T47D (cell line): ENCODE results near the gene ATXN1.
"Not testable (repeated sequence)": the region's sequence is repeated elsewhere in the genome, so short reads cannot be mapped to it uniquely, and the experiment has no call there.

Experiments
- DNase-seq, 2 experiments: peaks; one replicate each; pipeline versions ENCODE4 v3.0.0 to v3.0.0-alpha.2; 2011 to 2012; ENCODE audit warnings: low read depth in 1 of 2, low spot score in 1 of 2
- JUND ChIP-seq: IDR thresholded peaks from 2 replicates; pipeline ENCODE4 v1.6.1; 2012; ENCODE audit warnings: low read depth
- in situ Hi-C: cut with HindIII; loops from 2 replicates; pipeline ENCODE4 v1.10.0; 2016; ENCODE audit warnings: low sequenced_read_pairs, low pct_unique_long_range_greater_than_20kb

The ATXN1 gene

GRCh38 chr6:16632101-16632500 is 129.2 kb downstream of the ATXN1 start:
- no peak for TF ChIP-seq JUND
- DNase-seq: no peak
- in situ Hi-C loops: no loop called here

- in situ Hi-C loops: no loop called here
- no peak for TF ChIP-seq JUND
- peak in 1 of 2 experiments; percentile 17 for DNase-seq
Observed at GRCh38 chr6:16630026-16630643, 131.1 kb downstream of the ATXN1 start.

GRCh38 chr6:16628580-16628979 is 132.7 kb downstream of the ATXN1 start:
- DNase-seq, in situ Hi-C loops: not testable (repeated sequence)

- TF ChIP-seq JUND: no peak
- in situ Hi-C loops: no loop called here
Observed at GRCh38 chr6:16626650-16627049, 134.6 kb downstream of the ATXN1 start.

GRCh38 chr6:16625291-16626265 is 135.7 kb downstream of the ATXN1 start:
- no peak for DNase-seq
- TF ChIP-seq JUND: no peak
- in situ Hi-C loops: no loop called here

More at GRCh38 chr6:16626650-16627049, 134.6 kb downstream of the ATXN1 start:
- DNase-seq: no peak

GRCh38 chr6:16624636-16625290 is 136.5 kb downstream of the ATXN1 start:
- TF ChIP-seq JUND: no peak
- in situ Hi-C loops: no loop called here
- no peak for DNase-seq

GRCh38 chr6:16623731-16624130 is 137.5 kb downstream of the ATXN1 start:
- no peak for DNase-seq
- in situ Hi-C loops: no loop called here
- no peak for TF ChIP-seq JUND

- in situ Hi-C loops: no loop called here
- DNase-seq: no peak
- no peak for TF ChIP-seq JUND
Observed at GRCh38 chr6:16623029-16623653, 138.1 kb downstream of the ATXN1 start.

GRCh38 chr6:16622193-16622592 is 139.1 kb downstream of the ATXN1 start:
- no peak for DNase-seq
- in situ Hi-C loops: no loop called here
- no peak for TF ChIP-seq JUND

GRCh38 chr6:16621002-16621401 is 140.3 kb downstream of the ATXN1 start:
- DNase-seq: no peak
- no peak for TF ChIP-seq JUND
- in situ Hi-C loops: no loop called here

- DNase-seq: no peak
- in situ Hi-C loops: no loop called here
- no peak for TF ChIP-seq JUND
Observed at GRCh38 chr6:16619777-16620176, 141.5 kb downstream of the ATXN1 start.

GRCh38 chr6:16618962-16619361 is 142.3 kb downstream of the ATXN1 start:
- no peak for TF ChIP-seq JUND
- in situ Hi-C loops: no loop called here
- DNase-seq: no peak

GRCh38 chr6:16615215-16615614 is 146.0 kb downstream of the ATXN1 start:
- in situ Hi-C loops, DNase-seq: not testable (repeated sequence)

- in situ Hi-C loops, DNase-seq: not testable (repeated sequence)
Observed at GRCh38 chr6:16614143-16614542, 147.1 kb downstream of the ATXN1 start.

- DNase-seq, in situ Hi-C loops: not testable (repeated sequence)
Observed at GRCh38 chr6:16613504-16613903, 147.8 kb downstream of the ATXN1 start.
